HepG2 (cell line): Measurements from ENCODE around the gene MRPS31. TPM values are rescaled to one million over a fixed set of nuclear protein-coding genes. Genes with fewer than 3 reads are reported as not detected.

Source experiments
- ATAC-seq: fragments of 200-7000 bp; cut with Tn5 transposase; 3 replicates; pipeline ENCODE4 v1.9.1; 2020; ENCODE audit warnings: mild to moderate bottlenecking, moderate library complexity
- BruUV-seq: library from RNA; stranded (reverse); fragments of 400-500 nt; replicated peaks from 2 replicates; lab custom pipeline; 2021; lab: Mats Ljungman, UMichigan
- CTCF ChIA-PET: fragments of 300-600 bp; formaldehyde crosslinking; extraction: SDS; loops from one replicate; lab custom pipeline; 2021; ENCODE audit warnings: low total read pairs, inconsistent platforms, low intra/inter-chr PET ratio; lab: Yijun Ruan, JAX
- POLR2A ChIA-PET: fragments of 350-600 bp; sonication (Branson Sonifier 250); formaldehyde crosslinking; loops from one replicate; lab custom pipeline; 2020; ENCODE audit warnings: antibody characterized with exemption, inconsistent platforms; lab: Yijun Ruan, JAX
- DNase-seq: peaks from one replicate; pipeline ENCODE4 v3.0.0-alpha.2; 2015; ENCODE audit warnings: low spot score
- FAIRE-seq: peaks from 3 replicates; lab custom pipeline; 2011; peaks lifted over from hg19 to GRCh38; lab: Jason Lieb, UNC
- H2AFZ ChIP-seq: one replicate; pipeline ENCODE4 v1.6.1; 2011; ENCODE audit warnings: low read length, inconsistent platforms
- H3K27ac ChIP-seq: fragments of 300-600 bp; 3 replicates; pipeline ENCODE4 v1.8.0; 2011; ENCODE audit warnings: mixed run types, mild to moderate bottlenecking, mixed read lengths, low read length, inconsistent platforms; ENCODE audit not compliant: insufficient read depth; ENCODE audit errors: extremely low read length
- H3K27me3 ChIP-seq, 2 experiments: fragments of 200-600 bp in 1 of 2; 2 replicates in 1 of 2; 3 replicates in 1 of 2; pipeline versions ENCODE4 v1.6.0 to v1.8.0; 2011; ENCODE audit warnings: low read length in 2 of 2, mild to moderate bottlenecking in 2 of 2, moderate library complexity in 2 of 2, inconsistent platforms in 1 of 2; ENCODE audit not compliant: insufficient read depth in 2 of 2, control insufficient read depth in 1 of 2
- H3K36me3 ChIP-seq, 2 experiments: fragments of 200-600 bp in 1 of 2; replicated peaks in 1 of 2; 2 replicates in 1 of 2; 3 replicates in 1 of 2; pipeline versions ENCODE4 v1.5.1 to v1.8.0; 2011; ENCODE audit warnings: low read length in 2 of 2, inconsistent platforms in 1 of 2; ENCODE audit not compliant: insufficient read depth in 2 of 2, control insufficient read depth in 1 of 2
- H3K4me1 ChIP-seq: 2 replicates; pipeline ENCODE4 v1.5.1; 2012; ENCODE audit warnings: low read length, inconsistent platforms; ENCODE audit not compliant: insufficient read depth
- H3K4me2 ChIP-seq: 2 replicates; pipeline ENCODE4 v1.6.0; 2011; ENCODE audit warnings: low read depth, low read length, inconsistent platforms
- H3K4me3 ChIP-seq, 3 experiments: fragments of 200-600 bp in 1 of 3; sonication (generic), shearing (Covaris generic) in 1 of 3; replicated peaks in 1 of 3; 2 replicates each; pipeline ENCODE4 v1.5.1; 2011 to 2016; ENCODE audit warnings: low read length in 3 of 3, inconsistent platforms in 2 of 3, low read depth in 2 of 3, mild to moderate bottlenecking in 2 of 3, control low read depth in 1 of 3, mixed read lengths in 1 of 3; ENCODE audit not compliant: insufficient read depth in 1 of 3
- H3K79me2 ChIP-seq: one replicate; pipeline ENCODE4 v1.6.1; 2011; ENCODE audit warnings: low read length, inconsistent platforms; ENCODE audit not compliant: insufficient read depth
- H3K9ac ChIP-seq: 2 replicates; pipeline ENCODE4 v1.6.0; 2011; ENCODE audit warnings: mild to moderate bottlenecking, low read depth, low read length, inconsistent platforms; ENCODE audit not compliant: insufficient read depth
- H3K9me3 ChIP-seq: 2 replicates; pipeline ENCODE4 v1.5.1; 2012; ENCODE audit warnings: mild to moderate bottlenecking, low read length
- H4K20me1 ChIP-seq: 2 replicates; pipeline ENCODE4 v1.6.0; 2011; ENCODE audit warnings: inconsistent platforms, mild to moderate bottlenecking, low read length, moderate library complexity; ENCODE audit not compliant: insufficient read depth
- ZNF282 ChIP-seq: fragments of 450-650 bp; IDR thresholded peaks from 2 replicates; pipeline ENCODE4 v1.6.1; 2018; ENCODE audit not compliant: partially characterized antibody
- WGBS: methylation state at CpG from one replicate; pipeline ENCODE4 v1.1.6; 2017; ENCODE audit warnings: low lambda C conversion rate; 5-methylcytosine and 5-hydroxymethylcytosine counted together
- in situ Hi-C: cut with HindIII; loops from 2 replicates; pipeline ENCODE4 v1.10.0; 2017; ENCODE audit warnings: low pct_unique_long_range_greater_than_20kb; ENCODE audit not compliant: extremely low pct_ligation_motif_present
- intact Hi-C: fragments of 100-400 bp; cut with micrococcal nuclease; formaldehyde crosslinking; loops from one replicate; pipeline ENCODE4 v1.10.0; 2022; ENCODE audit not compliant: unreplicated experiment
- polyA plus RNA-seq, 8 experiments: library from polyadenylated mRNA; depleted of rRNA in 3 of 8; stranded (reverse) in 7 of 8; unstranded in 1 of 8; fragments of >200 nt; fragmentation: Illumina TruSeq in 4 of 8; extraction: Trizol in 4 of 8; gene quantifications; 2 replicates each; pipeline versions ENCODE4 v1.2.1 to v1.2.3, GENCODE V29; 2011 to 2016; ENCODE audit warnings: low read depth in 4 of 8, missing spikeins in 1 of 8, mixed read lengths in 1 of 8; ENCODE audit not compliant: insufficient read depth in 1 of 8
- total RNA-seq, 5 experiments: library from RNA; depleted of rRNA; stranded (reverse); fragments of >200 nt; fragmentation: Illumina TruSeq; extraction: Trizol; gene quantifications; 2 replicates each; pipeline ENCODE4 v1.2.3, GENCODE V29; 2016; ENCODE audit warnings: low read depth in 1 of 5
- TF ChIP-seq, protein P1 (sequence below): sonication (generic); formaldehyde crosslinking; IDR thresholded peaks from 2 replicates; pipeline ENCODE4 v1.8.0; 2022; ENCODE audit warnings: missing genetic modification reagents, mild to moderate bottlenecking, inconsistent platforms, borderline replicate concordance
- TF ChIP-seq, protein P2 (sequence below): sonication (generic); formaldehyde crosslinking; conservative IDR thresholded peaks from 2 replicates; pipeline ENCODE4 v1.8.0; 2022; ENCODE audit warnings: low read depth, missing genetic modification reagents
- TF ChIP-seq, protein P3 (sequence below): sonication (generic); formaldehyde crosslinking; IDR thresholded peaks from 2 replicates; pipeline ENCODE4 v1.4.0; 2020; ENCODE audit warnings: missing genetic modification reagents
- TF ChIP-seq, protein P4 (sequence below): sonication (generic); formaldehyde crosslinking; IDR thresholded peaks from 2 replicates; pipeline ENCODE4 v1.9.0; 2021; ENCODE audit warnings: missing genetic modification reagents, mild to moderate bottlenecking, borderline replicate concordance

MRPS31 gene
- total and polyA plus RNA-seq, 2 of the 13 experiments (the other 11 are each of a cell fraction or from before 2014, with no cell fraction given), result 23.7 to 34.1 TPM

DNA sequence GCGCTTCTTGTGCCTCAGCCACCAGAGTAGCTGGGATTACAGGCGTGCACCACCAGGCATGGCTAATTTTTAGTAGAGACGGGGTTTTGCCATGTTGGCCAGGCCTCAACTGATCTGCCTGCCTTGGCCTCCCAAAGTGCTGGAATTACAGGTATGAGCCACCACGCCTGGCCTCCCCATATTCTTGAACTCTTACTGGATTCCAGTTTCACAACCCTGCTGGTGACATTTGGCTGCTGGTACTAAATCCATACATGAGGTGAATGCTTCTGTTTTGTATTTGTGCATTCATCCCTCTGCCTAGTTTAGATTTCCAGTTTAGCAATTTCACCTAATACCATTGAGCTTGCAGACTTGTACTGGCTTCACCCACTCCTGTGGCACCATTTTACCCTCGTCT is 32.3 kb upstream of the MRPS31 start:
- no peak for ATAC-seq
- intact Hi-C loops, result no loop called here

More for the DNA sequence above, 32.3 kb upstream of the MRPS31 start:
- WGBS, result 96% methylated on average over 5 of the region's 5 CpGs
- peaks cover 32 to 74% of the 10 kb centered on the region in 2 experiments for H3K36me3 ChIP-seq
- H3K9ac ChIP-seq, result no peak overlapping the region
- H3K79me2 ChIP-seq, result no peaks in the 10 kb centered on the region
- peaks cover 34% of the 10 kb centered on the region for H3K4me1 ChIP-seq
- TF ChIP-seq, protein P1, sequence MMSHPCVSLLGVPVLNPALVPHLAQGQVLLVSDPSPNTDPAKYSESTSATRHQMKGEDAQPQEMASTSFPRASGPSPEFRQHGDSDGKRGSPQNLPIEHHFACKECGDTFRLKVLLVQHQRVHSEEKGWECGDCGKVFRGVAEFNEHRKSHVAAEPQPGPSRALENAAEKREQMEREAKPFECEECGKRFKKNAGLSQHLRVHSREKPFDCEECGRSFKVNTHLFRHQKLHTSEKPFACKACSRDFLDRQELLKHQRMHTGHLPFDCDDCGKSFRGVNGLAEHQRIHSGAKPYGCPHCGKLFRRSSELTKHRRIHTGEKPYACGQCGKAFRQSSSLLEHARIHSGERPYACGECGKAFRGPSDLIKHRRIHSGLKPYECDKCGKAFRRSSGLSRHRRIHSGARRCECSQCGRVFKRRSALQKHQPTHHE (CRISPR knock-in tag), result no peak
- TF ChIP-seq, protein P2, sequence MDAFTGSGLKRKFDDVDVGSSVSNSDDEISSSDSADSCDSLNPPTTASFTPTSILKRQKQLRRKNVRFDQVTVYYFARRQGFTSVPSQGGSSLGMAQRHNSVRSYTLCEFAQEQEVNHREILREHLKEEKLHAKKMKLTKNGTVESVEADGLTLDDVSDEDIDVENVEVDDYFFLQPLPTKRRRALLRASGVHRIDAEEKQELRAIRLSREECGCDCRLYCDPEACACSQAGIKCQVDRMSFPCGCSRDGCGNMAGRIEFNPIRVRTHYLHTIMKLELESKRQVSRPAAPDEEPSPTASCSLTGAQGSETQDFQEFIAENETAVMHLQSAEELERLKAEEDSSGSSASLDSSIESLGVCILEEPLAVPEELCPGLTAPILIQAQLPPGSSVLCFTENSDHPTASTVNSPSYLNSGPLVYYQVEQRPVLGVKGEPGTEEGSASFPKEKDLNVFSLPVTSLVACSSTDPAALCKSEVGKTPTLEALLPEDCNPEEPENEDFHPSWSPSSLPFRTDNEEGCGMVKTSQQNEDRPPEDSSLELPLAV, result no peak
- no peak for TF ChIP-seq ZNF282
- TF ChIP-seq, protein P3, sequence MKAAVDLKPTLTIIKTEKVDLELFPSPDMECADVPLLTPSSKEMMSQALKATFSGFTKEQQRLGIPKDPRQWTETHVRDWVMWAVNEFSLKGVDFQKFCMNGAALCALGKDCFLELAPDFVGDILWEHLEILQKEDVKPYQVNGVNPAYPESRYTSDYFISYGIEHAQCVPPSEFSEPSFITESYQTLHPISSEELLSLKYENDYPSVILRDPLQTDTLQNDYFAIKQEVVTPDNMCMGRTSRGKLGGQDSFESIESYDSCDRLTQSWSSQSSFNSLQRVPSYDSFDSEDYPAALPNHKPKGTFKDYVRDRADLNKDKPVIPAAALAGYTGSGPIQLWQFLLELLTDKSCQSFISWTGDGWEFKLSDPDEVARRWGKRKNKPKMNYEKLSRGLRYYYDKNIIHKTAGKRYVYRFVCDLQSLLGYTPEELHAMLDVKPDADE (CRISPR knock-in tag), result no peak
- TF ChIP-seq, protein P4, sequence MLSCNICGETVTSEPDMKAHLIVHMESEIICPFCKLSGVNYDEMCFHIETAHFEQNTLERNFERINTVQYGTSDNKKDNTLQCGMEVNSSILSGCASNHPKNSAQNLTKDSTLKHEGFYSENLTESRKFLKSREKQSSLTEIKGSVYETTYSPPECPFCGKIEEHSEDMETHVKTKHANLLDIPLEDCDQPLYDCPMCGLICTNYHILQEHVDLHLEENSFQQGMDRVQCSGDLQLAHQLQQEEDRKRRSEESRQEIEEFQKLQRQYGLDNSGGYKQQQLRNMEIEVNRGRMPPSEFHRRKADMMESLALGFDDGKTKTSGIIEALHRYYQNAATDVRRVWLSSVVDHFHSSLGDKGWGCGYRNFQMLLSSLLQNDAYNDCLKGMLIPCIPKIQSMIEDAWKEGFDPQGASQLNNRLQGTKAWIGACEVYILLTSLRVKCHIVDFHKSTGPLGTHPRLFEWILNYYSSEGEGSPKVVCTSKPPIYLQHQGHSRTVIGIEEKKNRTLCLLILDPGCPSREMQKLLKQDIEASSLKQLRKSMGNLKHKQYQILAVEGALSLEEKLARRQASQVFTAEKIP (CRISPR knock-in tag), result no peak
- H4K20me1 ChIP-seq, result no peaks in the 10 kb centered on the region
- H3K27me3 ChIP-seq, result no peaks in the 10 kb centered on the region
- H3K4me2 ChIP-seq, result no peak overlapping the region
- H3K27ac ChIP-seq, result no peak overlapping the region
- no peak for FAIRE-seq
- no peak overlapping the region for H2AFZ ChIP-seq
- CTCF ChIA-PET, result no interaction called here
- no TSS peak for BruUV-seq
- DNase-seq, result no peak
- no peaks in the 10 kb centered on the region for H3K9me3 ChIP-seq
- in situ Hi-C loops, result no loop called here
- POLR2A ChIA-PET, result no interaction called here
- H3K4me3 ChIP-seq, result no peak overlapping the region
